Activated CD4-positive, alpha-beta T cell treated with anti-CD3 and anti-CD28 coated beads, Interleukin-10, Interleukin-2, amounts not matched to agents 100 ng/mL and 50 ng/mL, durations not matched to agents 16 hours and 8 hours (primary cell): Measurements from ENCODE around the gene MANBA.
"Not testable (repeated sequence)": the region's sequence is repeated elsewhere in the genome, so short reads cannot be mapped to it uniquely, and the experiment has no call there.

Experiments used
- DNase-seq: peaks from one replicate; pipeline ENCODE4 v3.0.0-alpha.2; 2020

MANBA gene

GRCh38 chr4:102718833-102719575 lies 41.8 kb downstream of the MANBA start:
- DNase-seq = peak; percentile 37

GRCh38 chr4:102717448-102718092 lies 43.2 kb downstream of the MANBA start:
- no peak for DNase-seq

- DNase-seq = no peak
Measured at GRCh38 chr4:102715057-102715456, 45.7 kb downstream of the MANBA start.

GRCh38 chr4:102713774-102714173 lies 47.0 kb downstream of the MANBA start:
- DNase-seq = not testable (repeated sequence)

- DNase-seq = no peak
Measured at GRCh38 chr4:102713096-102713495, 47.7 kb downstream of the MANBA start.

GRCh38 chr4:102710986-102711385 lies 49.8 kb downstream of the MANBA start:
- DNase-seq = no peak

- DNase-seq = not testable (repeated sequence)
Measured at GRCh38 chr4:102709060-102709459, 51.7 kb downstream of the MANBA start.

- DNase-seq = no peak
Measured at GRCh38 chr4:102707150-102707549, 53.6 kb downstream of the MANBA start.

- DNase-seq = no peak
Measured at GRCh38 chr4:102705391-102705935, 55.3 kb downstream of the MANBA start.

- DNase-seq = no peak
Measured at GRCh38 chr4:102696758-102697157, 64.0 kb downstream of the MANBA start.

- DNase-seq = no peak
Measured at GRCh38 chr4:102694791-102695190, 66.0 kb downstream of the MANBA start.

GRCh38 chr4:102693861-102694260 lies 66.9 kb downstream of the MANBA start:
- DNase-seq = no peak

GRCh38 chr4:102693262-102693850 lies 67.4 kb downstream of the MANBA start:
- no peak for DNase-seq

- DNase-seq = no peak
Measured at GRCh38 chr4:102692474-102692873, 68.3 kb downstream of the MANBA start.

- DNase-seq = no peak
Measured at GRCh38 chr4:102687982-102688433, 72.8 kb downstream of the MANBA start.

GRCh38 chr4:102687373-102687981 lies 73.3 kb downstream of the MANBA start:
- peak; percentile 22 for DNase-seq

GRCh38 chr4:102685768-102686167 lies 75.0 kb downstream of the MANBA start:
- DNase-seq = no peak

GRCh38 chr4:102684610-102685052 lies 76.1 kb downstream of the MANBA start:
- DNase-seq = no peak

- no peak for DNase-seq
Measured at GRCh38 chr4:102683881-102684609, 76.7 kb downstream of the MANBA start.

- no peak for DNase-seq
Measured at GRCh38 chr4:102678695-102679335, 82.0 kb downstream of the MANBA start.

- DNase-seq = no peak
Measured at GRCh38 chr4:102678107-102678506, 82.7 kb downstream of the MANBA start.

GRCh38 chr4:102675141-102675540 lies 85.6 kb downstream of the MANBA start:
- DNase-seq = no peak
